HepG2 (cell line): ENCODE data around the gene COL18A1. TPM values are rescaled to one million over a fixed set of nuclear protein-coding genes. Genes with fewer than 3 reads are reported as not detected.

ENCODE experiments used
- ATAC-seq: fragments of 200-7000 bp; cut with Tn5 transposase; 3 replicates; pipeline ENCODE4 v1.9.1; 2020; ENCODE audit warnings: mild to moderate bottlenecking, moderate library complexity
- BruUV-seq: library from RNA; stranded (reverse); fragments of 400-500 nt; replicated peaks from 2 replicates; lab custom pipeline; 2021; lab: Mats Ljungman, UMichigan
- CTCF ChIA-PET: fragments of 300-600 bp; formaldehyde crosslinking; extraction: SDS; loops from one replicate; lab custom pipeline; 2021; ENCODE audit warnings: low total read pairs, inconsistent platforms, low intra/inter-chr PET ratio; lab: Yijun Ruan, JAX
- POLR2A ChIA-PET: fragments of 350-600 bp; sonication (Branson Sonifier 250); formaldehyde crosslinking; loops from one replicate; lab custom pipeline; 2020; ENCODE audit warnings: antibody characterized with exemption, inconsistent platforms; lab: Yijun Ruan, JAX
- DNase-seq: peaks from one replicate; pipeline ENCODE4 v3.0.0-alpha.2; 2015; ENCODE audit warnings: low spot score
- FAIRE-seq: peaks from 3 replicates; lab custom pipeline; 2011; peaks lifted over from hg19 to GRCh38; lab: Jason Lieb, UNC
- H2AFZ ChIP-seq: one replicate; pipeline ENCODE4 v1.6.1; 2011; ENCODE audit warnings: low read length, inconsistent platforms
- H3K27ac ChIP-seq: fragments of 300-600 bp; 3 replicates; pipeline ENCODE4 v1.8.0; 2011; ENCODE audit warnings: mixed run types, mild to moderate bottlenecking, mixed read lengths, low read length, inconsistent platforms; ENCODE audit not compliant: insufficient read depth; ENCODE audit errors: extremely low read length
- H3K27me3 ChIP-seq, 2 experiments: fragments of 200-600 bp in 1 of 2; 2 replicates in 1 of 2; 3 replicates in 1 of 2; pipeline versions ENCODE4 v1.6.0 to v1.8.0; 2011; ENCODE audit warnings: low read length in 2 of 2, mild to moderate bottlenecking in 2 of 2, moderate library complexity in 2 of 2, inconsistent platforms in 1 of 2; ENCODE audit not compliant: insufficient read depth in 2 of 2, control insufficient read depth in 1 of 2
- H3K36me3 ChIP-seq, 2 experiments: fragments of 200-600 bp in 1 of 2; replicated peaks in 1 of 2; 2 replicates in 1 of 2; 3 replicates in 1 of 2; pipeline versions ENCODE4 v1.5.1 to v1.8.0; 2011; ENCODE audit warnings: low read length in 2 of 2, inconsistent platforms in 1 of 2; ENCODE audit not compliant: insufficient read depth in 2 of 2, control insufficient read depth in 1 of 2
- H3K4me1 ChIP-seq: 2 replicates; pipeline ENCODE4 v1.5.1; 2012; ENCODE audit warnings: low read length, inconsistent platforms; ENCODE audit not compliant: insufficient read depth
- H3K4me2 ChIP-seq: 2 replicates; pipeline ENCODE4 v1.6.0; 2011; ENCODE audit warnings: low read depth, low read length, inconsistent platforms
- H3K4me3 ChIP-seq, 3 experiments: fragments of 200-600 bp in 1 of 3; sonication (generic), shearing (Covaris generic) in 1 of 3; replicated peaks in 1 of 3; 2 replicates each; pipeline ENCODE4 v1.5.1; 2011 to 2016; ENCODE audit warnings: low read length in 3 of 3, inconsistent platforms in 2 of 3, low read depth in 2 of 3, mild to moderate bottlenecking in 2 of 3, control low read depth in 1 of 3, mixed read lengths in 1 of 3; ENCODE audit not compliant: insufficient read depth in 1 of 3
- H3K79me2 ChIP-seq: one replicate; pipeline ENCODE4 v1.6.1; 2011; ENCODE audit warnings: low read length, inconsistent platforms; ENCODE audit not compliant: insufficient read depth
- H3K9ac ChIP-seq: 2 replicates; pipeline ENCODE4 v1.6.0; 2011; ENCODE audit warnings: mild to moderate bottlenecking, low read depth, low read length, inconsistent platforms; ENCODE audit not compliant: insufficient read depth
- H3K9me3 ChIP-seq: 2 replicates; pipeline ENCODE4 v1.5.1; 2012; ENCODE audit warnings: mild to moderate bottlenecking, low read length
- H4K20me1 ChIP-seq: 2 replicates; pipeline ENCODE4 v1.6.0; 2011; ENCODE audit warnings: inconsistent platforms, mild to moderate bottlenecking, low read length, moderate library complexity; ENCODE audit not compliant: insufficient read depth
- AGO2 ChIP-seq: fragments of 200-400 bp; formaldehyde crosslinking; optimal IDR thresholded peaks from 2 replicates; pipeline ENCODE3; 2017; ENCODE audit warnings: mild to moderate bottlenecking, low read depth, low read length, moderate library complexity
- CHCHD3 ChIP-seq: sonication (generic); formaldehyde crosslinking; IDR thresholded peaks from 2 replicates; pipeline ENCODE4 v1.8.0; 2022; ENCODE audit warnings: mild to moderate bottlenecking, missing genetic modification reagents, moderate library complexity
- HDAC2 ChIP-seq: sonication (generic); formaldehyde crosslinking; IDR thresholded peaks from 2 replicates; pipeline ENCODE4 v1.4.0; 2020; ENCODE audit warnings: missing genetic modification reagents
- HMG20A ChIP-seq: IDR thresholded peaks from 2 replicates; pipeline ENCODE4 v1.6.1; 2016; ENCODE audit warnings: borderline replicate concordance
- JUND ChIP-seq: sonication (generic); formaldehyde crosslinking; IDR thresholded peaks from 2 replicates; pipeline ENCODE4 v1.8.0; 2022; ENCODE audit warnings: mild to moderate bottlenecking, missing genetic modification reagents
- MBD4 ChIP-seq: IDR thresholded peaks from 2 replicates; pipeline ENCODE4 v1.6.1; 2012; ENCODE audit warnings: low read length, inconsistent platforms, borderline replicate concordance
- ONECUT2 ChIP-seq: sonication (generic); formaldehyde crosslinking; IDR thresholded peaks from 2 replicates; pipeline ENCODE4 v1.4.0; 2020; ENCODE audit warnings: missing genetic modification reagents
- PHF20 ChIP-seq: sonication (generic); formaldehyde crosslinking; IDR thresholded peaks from 2 replicates; pipeline ENCODE4 v1.5.0; 2020; ENCODE audit warnings: mild to moderate bottlenecking, missing genetic modification reagents
- POLR2AphosphoS5 ChIP-seq: IDR thresholded peaks from 2 replicates; pipeline ENCODE4 v1.6.1; 2012; ENCODE audit warnings: low read depth, low read length
- PPARG ChIP-seq: conservative IDR thresholded peaks from 2 replicates; pipeline ENCODE4 v1.6.1; 2016; ENCODE audit warnings: missing biosample characterization, missing genetic modification reagents
- RBAK ChIP-seq: sonication (generic); formaldehyde crosslinking; IDR thresholded peaks from 2 replicates; pipeline ENCODE4 v1.5.1; 2020; ENCODE audit warnings: mild to moderate bottlenecking, missing genetic modification reagents
- ZBTB33 ChIP-seq: sonication (generic); formaldehyde crosslinking; IDR thresholded peaks from 2 replicates; pipeline ENCODE4 v1.4.0; 2020; ENCODE audit warnings: missing genetic modification reagents
- ZBTB37 ChIP-seq: sonication (generic); formaldehyde crosslinking; IDR thresholded peaks from 2 replicates; pipeline ENCODE4 v1.4.0; 2020; ENCODE audit warnings: mild to moderate bottlenecking, missing genetic modification reagents
- ZFP36L1 ChIP-seq: sonication (generic); formaldehyde crosslinking; IDR thresholded peaks from 2 replicates; pipeline ENCODE4 v1.8.0; 2022; ENCODE audit warnings: mild to moderate bottlenecking, missing genetic modification reagents, moderate library complexity
- ZFX ChIP-seq: sonication (generic); formaldehyde crosslinking; IDR thresholded peaks from 2 replicates; pipeline ENCODE4 v1.4.0; 2020; ENCODE audit warnings: mild to moderate bottlenecking, low read depth, missing genetic modification reagents, moderate library complexity
- ZNF883 ChIP-seq: sonication (generic); formaldehyde crosslinking; IDR thresholded peaks from 2 replicates; pipeline ENCODE4 v1.5.1; 2020; ENCODE audit warnings: mild to moderate bottlenecking, missing genetic modification reagents; ENCODE audit errors: not compliant biosample characterization
- WGBS: methylation state at CpG from one replicate; pipeline ENCODE4 v1.1.6; 2017; ENCODE audit warnings: low lambda C conversion rate; 5-methylcytosine and 5-hydroxymethylcytosine counted together
- in situ Hi-C: cut with HindIII; loops from 2 replicates; pipeline ENCODE4 v1.10.0; 2017; ENCODE audit warnings: low pct_unique_long_range_greater_than_20kb; ENCODE audit not compliant: extremely low pct_ligation_motif_present
- intact Hi-C: fragments of 100-400 bp; cut with micrococcal nuclease; formaldehyde crosslinking; loops from one replicate; pipeline ENCODE4 v1.10.0; 2022; ENCODE audit not compliant: unreplicated experiment
- polyA plus RNA-seq, 8 experiments: library from polyadenylated mRNA; depleted of rRNA in 3 of 8; stranded (reverse) in 7 of 8; unstranded in 1 of 8; fragments of >200 nt; fragmentation: Illumina TruSeq in 4 of 8; extraction: Trizol in 4 of 8; gene quantifications; 2 replicates each; pipeline versions ENCODE4 v1.2.1 to v1.2.3, GENCODE V29; 2011 to 2016; ENCODE audit warnings: low read depth in 4 of 8, missing spikeins in 1 of 8, mixed read lengths in 1 of 8; ENCODE audit not compliant: insufficient read depth in 1 of 8
- total RNA-seq, 5 experiments: library from RNA; depleted of rRNA; stranded (reverse); fragments of >200 nt; fragmentation: Illumina TruSeq; extraction: Trizol; gene quantifications; 2 replicates each; pipeline ENCODE4 v1.2.3, GENCODE V29; 2016; ENCODE audit warnings: low read depth in 1 of 5

Gene COL18A1
- total and polyA plus RNA-seq, 2 of the 13 experiments (the other 11 are each of a cell fraction or from before 2014, with no cell fraction given), result 79.0 to 102 TPM

- TF ChIP-seq ZBTB33 (CRISPR knock-in tag) (peak; percentile 96), MBD4 (no peak), AGO2 (peak; percentile 25), HDAC2 (0 out of 2 replicates have a peak, but pooled peaks have one; percentile 13), ZFX (0 out of 2 replicates have a peak, but pooled peaks have one; percentile 15), ONECUT2 (CRISPR knock-in tag) (peak; percentile 39; the same call in 1 of the 2 replicates)
These were observed 27.0 kb downstream of the COL18A1 start (continued) for GRCh38 chr21:45431781-45432572.

- intact Hi-C loops, result loop anchor here (2.0 kb wide), 1 partner anchor 26 kb away; no protein-coding TSS in a partner anchor
- H3K9me3 ChIP-seq, result no peaks in the 10 kb centered on the region
- BruUV-seq, result no TSS peak
- peaks cover 6 to 9% of the 10 kb centered on the region in 2 experiments; a peak in 3 of 5 replicates for H3K36me3 ChIP-seq
- peaks cover 78% of the 10 kb centered on the region for H3K4me1 ChIP-seq
- no peak overlapping the region for H2AFZ ChIP-seq
- ATAC-seq (peak; percentile 5; the same call in 1 of the 3 replicates), FAIRE-seq (peak; percentile 89), DNase-seq (peak; percentile 79)
- peak overlapping the region; percentile 34 for H3K27ac ChIP-seq
- H3K79me2 ChIP-seq, result peaks cover 61% of the 10 kb centered on the region
- peak overlapping the region; percentile 51 for H3K4me2 ChIP-seq
- H3K9ac ChIP-seq, result peak overlapping the region; percentile 17; the same call in 1 of the 2 replicates
- ChIA-PET CTCF (no interaction called here), POLR2A (interaction anchor here (0.6 to 1.5 kb wide), 6 partner anchors 9 to 126 kb away, joined by 3 to 7 read pairs (median 4); no protein-coding TSS in a partner anchor)
- H4K20me1 ChIP-seq, result peaks cover 25% of the 10 kb centered on the region; the same call in 1 of the 2 replicates
- in situ Hi-C loops, result no loop called here
- H3K27me3 ChIP-seq, result no peaks in the 10 kb centered on the region
- WGBS, result 22% methylated on average over 6 of the region's 16 CpGs
- peak overlapping the region in 1 of 3 experiments; percentile 22; a peak in 1 of 6 replicates for H3K4me3 ChIP-seq
- TF ChIP-seq JUND (CRISPR knock-in tag) (peak; percentile 66; the same call in 1 of the 2 replicates), ZBTB33 (CRISPR knock-in tag) (0 out of 2 replicates have a peak, but pooled peaks have one; percentile 4), HDAC2 (peak; percentile 55), POLR2AphosphoS5 (no peak), ZFP36L1 (peak; percentile 41; the same call in 1 of the 2 replicates), RBAK (CRISPR knock-in tag) (no peak), CHCHD3 (CRISPR knock-in tag) (no peak), HMG20A (CRISPR knock-in tag) (peak; percentile 86; the same call in 1 of the 2 replicates), PPARG (CRISPR knock-in tag) (peak; percentile 64), ZNF883 (CRISPR knock-in tag) (no peak), PHF20 (CRISPR knock-in tag) (no peak), ZBTB37 (CRISPR knock-in tag) (no peak)
These were observed 27.8 kb downstream of the COL18A1 start for GRCh38 chr21:45432575-45433255.
